Esophagus muscularis mucosa (tissue), 4 donors: ENCODE measurements around the gene CFHR2. TPM values are rescaled to one million over a fixed set of nuclear protein-coding genes. Genes with fewer than 3 reads are reported as not detected.

Source experiments
- small RNA-seq, 3 donors: library from RNA; depleted of rRNA; stranded (forward); fragments of <200 nt; gene quantifications; one replicate each; pipeline ENCODE3, GENCODE V24; 2016
- total RNA-seq, 4 donors: library from RNA; depleted of rRNA; stranded (reverse); fragments of >200 nt; gene quantifications; one replicate each; pipeline versions ENCODE4 v1.1.0 to v1.2.1, GENCODE V29; 2016

CFHR2 gene
- total RNA-seq, 4 donors from 2014 or later = not detected

Small RNA genes within 50 kb of the gene (small RNA-seq; reads per million reads assigned to genes)
- gene AL139418.1 = 0 reads per million in 3 donors

Other genes with a start within 250 kb of the CFHR2 start
- gene CFHR3, start 168.9 kb upstream of the CFHR2 start, total RNA-seq = not detected
- gene CFHR1, start 124.0 kb upstream of the CFHR2 start, total RNA-seq = under 1 TPM in 1 of 4 donors, not detected in 3; 0.39 TPM
- not detected for gene CFHR4, start 55.7 kb upstream of the CFHR2 start, total RNA-seq
- gene CFHR5, start 33.8 kb downstream of the CFHR2 start, total RNA-seq = not detected
- gene F13B, start 123.5 kb downstream of the CFHR2 start, total RNA-seq = not detected
- under 1 TPM in 3 of 4 donors, not detected in 1; 0.13 to 0.75 (median 0.17) TPM for gene ASPM, start 202.9 kb downstream of the CFHR2 start, total RNA-seq